ENCODE results near the gene RDM1.

- TF ChIP-seq GATA2 (IDR thresholded peaks at IDR 0.05; ENCODE audit: low read depth, low read length) (no peak), GATA3 (IDR thresholded peaks at IDR 0.05; ENCODE audit: low read depth, low read length) (no peak)
Measured at GRCh38 chr17:35978346-35978745, 47.8 kb upstream of the RDM1 start.

All from SH-SY5Y (cell line).